ENCODE data around the gene ASPM. TPM values are rescaled to one million over a fixed set of nuclear protein-coding genes. Genes with fewer than 3 reads are reported as not detected.

The ASPM gene
- total RNA-seq, 1 donor from 2014 or later = 3.7 TPM

GRCh38 chr1:197150336-197151005 is 4.0 kb upstream of the ASPM start:
- TF ChIP-seq CTCF (IDR thresholded peaks at IDR 0.05; ENCODE audit: insufficient read depth, low read length, poor library complexity, severe bottlenecking) = no peak
- Histone ChIP-seq H3K36me3 (ENCODE audit: control insufficient read depth, insufficient read depth, low read length) (no peaks in the 10 kb centered on the region), H3K4me3 (ENCODE audit: low read depth, low read length) (no peak overlapping the region), H3K27me3 (ENCODE audit: control insufficient read depth, insufficient read depth, low read length) (no peaks in the 10 kb centered on the region)
- no peak for DNase-seq (ENCODE audit: low read depth)

GRCh38 chr1:197149340-197149739 is 2.9 kb upstream of the ASPM start:
- no peak overlapping the region for H3K4me3 ChIP-seq (ENCODE audit: low read depth, low read length)

GRCh38 chr1:197145446-197146024 is 934 bp downstream of the ASPM start:
- Histone ChIP-seq H3K36me3 (ENCODE audit: control insufficient read depth, insufficient read depth, low read length) (no peaks in the 10 kb centered on the region), H3K4me3 (ENCODE audit: low read depth, low read length) (peak overlapping the region; percentile 78), H3K27me3 (ENCODE audit: control insufficient read depth, insufficient read depth, low read length) (no peaks in the 10 kb centered on the region)
- no peak for TF ChIP-seq CTCF (IDR thresholded peaks at IDR 0.05; ENCODE audit: insufficient read depth, low read length, poor library complexity, severe bottlenecking)
- DNase-seq (ENCODE audit: low read depth) = no peak

More at GRCh38 chr1:197149340-197149739, 2.9 kb upstream of the ASPM start:
- no peak for TF ChIP-seq CTCF (IDR thresholded peaks at IDR 0.05; ENCODE audit: insufficient read depth, low read length, poor library complexity, severe bottlenecking)
- no peak for DNase-seq (ENCODE audit: low read depth)
- H3K36me3 ChIP-seq (ENCODE audit: control insufficient read depth, insufficient read depth, low read length) = no peaks in the 10 kb centered on the region
- no peaks in the 10 kb centered on the region for H3K27me3 ChIP-seq (ENCODE audit: control insufficient read depth, insufficient read depth, low read length)

GRCh38 chr1:197144570-197145325 is 1.7 kb downstream of the ASPM start:
- TF ChIP-seq CTCF (IDR thresholded peaks at IDR 0.05; ENCODE audit: insufficient read depth, low read length, poor library complexity, severe bottlenecking) = no peak
- DNase-seq (ENCODE audit: low read depth) = no peak
- Histone ChIP-seq H3K4me3 (ENCODE audit: low read depth, low read length) (peak overlapping the region; percentile 78), H3K27me3 (ENCODE audit: control insufficient read depth, insufficient read depth, low read length) (no peaks in the 10 kb centered on the region), H3K36me3 (ENCODE audit: control insufficient read depth, insufficient read depth, low read length) (no peaks in the 10 kb centered on the region)

GRCh38 chr1:197143276-197143675 is 3.2 kb downstream of the ASPM start:
- Histone ChIP-seq H3K36me3 (ENCODE audit: control insufficient read depth, insufficient read depth, low read length) (no peaks in the 10 kb centered on the region), H3K27me3 (ENCODE audit: control insufficient read depth, insufficient read depth, low read length) (no peaks in the 10 kb centered on the region), H3K4me3 (ENCODE audit: low read depth, low read length) (no peak overlapping the region)
- no peak for DNase-seq (ENCODE audit: low read depth)
- TF ChIP-seq CTCF (IDR thresholded peaks at IDR 0.05; ENCODE audit: insufficient read depth, low read length, poor library complexity, severe bottlenecking) = no peak

All from kidney epithelial cell (primary cell).